Stimulated activated naive CD8-positive, alpha-beta T cell treated with anti-CD3 and anti-CD28 coated beads, Interleukin-15, amount 100 ng/mL, for 72 hours (primary cell): ENCODE measurements around the gene RIPPLY1.

Source experiments
- ATAC-seq: fragments of 150-1000 bp; cut with Tn5 transposase; 2 replicates; pipeline ENCODE4 v1.10.0; 2021; ENCODE audit warnings: mild to moderate bottlenecking, moderate library complexity
- DNase-seq, 2 donors: peaks; one replicate each; pipeline ENCODE4 v3.0.0; 2021 to 2022
- H3K27ac Mint-ChIP-seq, 2 donors: one replicate each; pipeline ENCODE4 v1.8.0; 2022; ENCODE audit warnings: mild to moderate bottlenecking in 2 of 2, mixed read lengths in 2 of 2, moderate library complexity in 2 of 2
- H3K27me3 Mint-ChIP-seq: one replicate; pipeline ENCODE4 v1.8.0; 2022; ENCODE audit warnings: mixed read lengths
- H3K4me1 Mint-ChIP-seq: one replicate; pipeline ENCODE4 v1.8.0; 2022; ENCODE audit warnings: mild to moderate bottlenecking, mixed read lengths
- H3K4me3 Mint-ChIP-seq, 2 donors: one replicate each; pipeline ENCODE4 v1.8.0; 2022; ENCODE audit warnings: mild to moderate bottlenecking in 2 of 2, mixed read lengths in 2 of 2, moderate library complexity in 1 of 2
- H3K9me3 Mint-ChIP-seq, 2 donors: one replicate each; pipeline ENCODE4 v1.8.0; 2022; ENCODE audit warnings: mixed read lengths in 2 of 2

RIPPLY1 gene

DNA sequence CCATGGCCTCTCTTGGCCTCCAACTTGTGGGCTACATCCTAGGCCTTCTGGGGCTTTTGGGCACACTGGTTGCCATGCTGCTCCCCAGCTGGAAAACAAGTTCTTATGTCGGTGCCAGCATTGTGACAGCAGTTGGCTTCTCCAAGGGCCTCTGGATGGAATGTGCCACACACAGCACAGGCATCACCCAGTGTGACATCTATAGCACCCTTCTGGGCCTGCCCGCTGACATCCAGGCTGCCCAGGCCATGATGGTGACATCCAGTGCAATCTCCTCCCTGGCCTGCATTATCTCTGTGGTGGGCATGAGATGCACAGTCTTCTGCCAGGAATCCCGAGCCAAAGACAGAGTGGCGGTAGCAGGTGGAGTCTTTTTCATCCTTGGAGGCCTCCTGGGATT, 25.1 kb upstream of the RIPPLY1 start:
- no peak overlapping the region for H3K27ac Mint-ChIP-seq
- no peak overlapping the region for H3K4me3 Mint-ChIP-seq
- ATAC-seq (no peak), DNase-seq (no peak)
- H3K4me1 Mint-ChIP-seq = no peaks in the 10 kb centered on the region
- H3K9me3 Mint-ChIP-seq = no peaks in the 10 kb centered on the region
- H3K27me3 Mint-ChIP-seq = no peaks in the 10 kb centered on the region

DNA sequence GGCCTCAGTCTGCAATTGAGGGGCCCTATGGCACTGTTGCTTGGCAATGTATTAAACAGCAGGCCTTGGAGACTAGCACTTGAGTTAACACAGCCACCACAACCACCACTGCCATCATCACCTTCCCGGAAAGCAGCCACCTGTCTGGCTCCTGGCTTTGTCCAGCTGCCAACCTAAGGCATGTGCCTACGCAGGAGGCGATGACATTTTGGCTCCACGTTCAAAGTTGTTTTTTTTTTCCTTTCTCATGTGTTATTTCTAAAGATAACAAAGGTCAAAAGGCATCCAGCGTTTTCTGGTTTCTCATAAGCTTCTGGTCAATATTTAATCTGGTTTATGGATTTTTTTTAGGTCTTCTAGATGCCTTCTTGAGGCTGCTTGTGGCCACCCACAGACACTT, 24.6 kb upstream of the RIPPLY1 start:
- Mint-ChIP-seq H3K27me3 (no peaks in the 10 kb centered on the region), H3K9me3 (no peaks in the 10 kb centered on the region), H3K4me3 (no peak overlapping the region), H3K27ac (no peak overlapping the region), H3K4me1 (no peaks in the 10 kb centered on the region)
- ATAC-seq = no peak
- no peak for DNase-seq

DNA sequence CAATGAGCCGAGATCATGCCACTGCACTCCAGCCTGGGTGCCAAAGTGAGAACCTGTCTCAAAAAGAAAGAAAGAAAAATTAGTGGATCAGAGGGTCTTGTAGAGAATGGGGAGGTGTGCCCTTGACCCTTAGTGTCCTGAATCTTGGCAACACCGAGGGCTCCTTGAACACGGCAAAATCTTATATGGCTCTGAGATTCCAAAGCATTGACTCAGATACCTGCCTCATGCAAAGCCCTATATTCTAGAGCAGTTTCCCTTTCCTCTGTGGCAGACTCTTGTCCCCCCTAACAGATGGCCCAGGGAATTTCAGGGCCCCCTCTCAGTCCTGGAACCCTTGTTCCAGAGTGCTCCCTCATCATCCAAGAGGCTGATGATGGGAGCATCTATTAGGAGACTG, 23.9 kb upstream of the RIPPLY1 start:
- Mint-ChIP-seq H3K27me3 (no peaks in the 10 kb centered on the region), H3K9me3 (no peaks in the 10 kb centered on the region), H3K4me3 (no peak overlapping the region), H3K4me1 (no peaks in the 10 kb centered on the region), H3K27ac (no peak overlapping the region)
- no peak for ATAC-seq
- DNase-seq = no peak

DNA sequence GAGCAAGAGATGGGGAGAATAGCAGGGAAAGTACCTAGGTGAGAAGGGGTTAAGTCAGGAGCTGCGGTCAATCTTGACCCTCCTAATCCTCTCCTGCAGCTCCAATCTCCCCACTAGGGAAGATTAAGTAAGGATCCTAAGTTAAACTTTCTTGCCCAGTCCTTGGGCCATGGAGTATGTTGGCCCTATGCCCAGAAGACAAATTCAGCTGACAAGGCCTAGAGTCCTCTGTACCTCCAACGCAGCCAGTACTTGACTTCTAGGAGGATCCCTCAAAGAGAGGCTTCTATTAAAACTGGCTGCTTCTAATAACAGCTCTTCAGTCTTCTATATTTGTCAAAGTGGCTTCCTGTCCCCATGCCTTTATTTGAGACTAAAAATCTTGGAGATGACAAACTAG, 18.5 kb upstream of the RIPPLY1 start:
- peaks cover 14% of the 10 kb centered on the region for H3K4me1 Mint-ChIP-seq
- H3K4me3 Mint-ChIP-seq = no peak overlapping the region
- ATAC-seq (no peak), DNase-seq (no peak)
- H3K27me3 Mint-ChIP-seq = no peaks in the 10 kb centered on the region
- H3K27ac Mint-ChIP-seq = no peak overlapping the region
- H3K9me3 Mint-ChIP-seq = no peaks in the 10 kb centered on the region

DNA sequence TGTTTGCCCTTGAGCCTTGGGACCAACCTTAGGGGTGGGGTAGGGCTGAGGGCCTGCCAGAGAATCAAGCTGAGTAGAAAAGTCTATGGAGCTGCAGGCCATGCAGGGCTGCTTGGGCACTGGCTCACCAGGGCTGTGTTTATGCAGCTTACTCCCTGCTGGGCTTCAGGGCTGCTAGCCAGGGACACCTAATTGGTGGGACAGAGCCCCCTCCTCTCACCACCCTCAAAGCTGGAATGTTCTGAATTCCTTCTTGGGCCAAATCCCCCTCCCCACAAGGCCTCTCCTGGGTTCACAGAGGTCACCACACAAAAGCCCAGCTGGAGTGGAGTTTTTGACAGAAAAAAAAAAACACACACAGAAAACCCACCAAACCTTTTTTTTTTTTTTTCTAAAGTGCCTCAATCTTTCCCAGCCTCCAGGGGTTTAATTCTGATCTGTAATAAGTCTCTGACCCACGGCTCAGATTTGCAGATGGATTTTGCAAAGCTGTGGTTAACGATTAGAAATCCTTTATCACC, 16.9 kb upstream of the RIPPLY1 start, which contains the start of gene CLDN2:
Gene CLDN2, plus strand, starts transcription at position 471 of the 521 bp plus-strand sequence. CDS start 7,827 bp downstream, outside the sequence.
- ATAC-seq = no peak

DNA sequence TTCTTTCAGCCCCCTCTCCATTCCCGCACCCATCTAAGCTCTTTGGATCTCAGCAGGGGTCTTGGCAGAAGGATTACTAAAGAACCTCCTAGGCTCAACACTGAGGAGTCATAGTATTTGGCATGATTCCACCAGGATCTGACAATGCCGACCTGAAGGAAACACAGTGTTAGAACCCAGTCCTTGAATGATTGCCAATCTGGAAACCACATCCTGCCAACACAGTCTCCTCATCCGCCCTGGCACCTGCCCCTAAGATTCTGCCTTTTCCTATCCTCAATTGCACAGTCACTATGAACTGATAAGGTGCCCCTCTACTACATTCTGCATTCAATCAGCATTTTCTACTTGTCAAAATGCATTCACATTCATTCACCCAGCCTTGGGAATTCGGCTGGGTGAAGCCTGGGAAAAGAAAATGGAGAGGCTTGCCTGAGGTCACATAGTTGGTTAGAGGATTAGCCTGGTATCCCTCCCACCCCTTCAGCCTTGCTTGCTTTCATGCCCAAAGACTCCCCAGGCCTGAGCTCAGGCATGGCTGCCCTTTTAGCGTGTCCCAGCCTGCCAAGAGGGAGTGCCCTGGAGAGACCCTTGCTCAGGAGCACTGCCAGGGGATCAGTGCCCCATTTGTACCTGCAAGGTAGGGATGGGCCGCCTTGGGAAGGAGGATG, 14.8 kb upstream of the RIPPLY1 start:
- H3K4me3 Mint-ChIP-seq = no peak overlapping the region
- H3K27me3 Mint-ChIP-seq = peaks cover 8% of the 10 kb centered on the region
- H3K4me1 Mint-ChIP-seq = peaks cover 14% of the 10 kb centered on the region
- no peaks in the 10 kb centered on the region for H3K9me3 Mint-ChIP-seq
- ATAC-seq = peak; percentile 76
- H3K27ac Mint-ChIP-seq = peak overlapping the region in 1 of 2 donors; percentile 90
- no peak for DNase-seq

More for the DNA sequence above, 16.9 kb upstream of the RIPPLY1 start, which contains the start of gene CLDN2:
- H3K4me1 Mint-ChIP-seq = peaks cover 14% of the 10 kb centered on the region
- H3K27me3 Mint-ChIP-seq = peaks cover 8% of the 10 kb centered on the region
- no peaks in the 10 kb centered on the region for H3K9me3 Mint-ChIP-seq
- no peak for DNase-seq
- no peak within 1 kb of the TSS for H3K4me3 Mint-ChIP-seq
- no peak within 1 kb of the TSS for H3K27ac Mint-ChIP-seq

DNA sequence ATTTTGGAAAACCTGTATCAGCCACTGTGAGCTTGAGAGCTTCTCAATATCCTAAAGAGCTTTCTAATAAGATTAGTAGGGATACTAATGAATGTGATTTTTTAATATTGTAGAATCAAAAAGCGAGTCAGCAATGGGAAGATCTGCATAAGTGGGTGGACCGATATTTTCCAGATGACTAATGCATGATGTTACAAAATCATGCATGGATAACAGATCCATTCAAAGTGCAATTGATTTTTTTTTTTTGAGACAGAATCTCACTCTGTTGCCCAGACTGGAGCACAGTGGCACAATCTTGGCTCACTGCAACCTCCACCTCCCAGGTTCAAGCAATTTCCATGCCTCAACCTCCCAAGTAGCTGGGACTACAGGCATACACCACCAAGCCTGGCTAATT, 9.7 kb upstream of the RIPPLY1 start:
- H3K27me3 Mint-ChIP-seq = peaks cover 8% of the 10 kb centered on the region
- ATAC-seq (no peak), DNase-seq (no peak)
- peaks cover 10% of the 10 kb centered on the region for H3K4me1 Mint-ChIP-seq
- H3K27ac Mint-ChIP-seq = peak overlapping the region in 1 of 2 donors; percentile 39
- H3K4me3 Mint-ChIP-seq = no peak overlapping the region
- no peaks in the 10 kb centered on the region for H3K9me3 Mint-ChIP-seq

DNA sequence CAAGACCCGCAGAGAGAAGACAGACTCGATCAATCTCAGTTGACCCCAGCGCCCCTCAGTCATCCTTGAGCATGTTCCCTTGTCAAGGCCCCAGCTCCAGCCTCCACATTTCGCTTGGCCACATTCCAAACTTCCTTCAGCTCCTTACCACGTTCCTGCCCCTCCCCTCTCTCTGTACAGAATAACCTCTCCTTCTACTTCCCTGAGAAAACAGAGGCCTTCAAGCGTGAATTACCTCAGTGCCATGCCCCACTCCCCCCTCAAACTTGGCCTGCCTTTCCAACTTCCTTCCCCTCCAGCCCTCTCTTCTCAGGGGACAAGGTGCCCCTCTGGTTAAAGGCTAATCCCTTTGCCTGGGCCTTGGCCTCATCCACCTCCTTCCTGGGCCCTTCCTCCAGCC, 3.2 kb upstream of the RIPPLY1 start:
- ATAC-seq (no peak), DNase-seq (no peak)
- Mint-ChIP-seq H3K4me3 (no peak overlapping the region), H3K27me3 (no peaks in the 10 kb centered on the region), H3K9me3 (no peaks in the 10 kb centered on the region), H3K27ac (no peak overlapping the region), H3K4me1 (no peaks in the 10 kb centered on the region)

DNA sequence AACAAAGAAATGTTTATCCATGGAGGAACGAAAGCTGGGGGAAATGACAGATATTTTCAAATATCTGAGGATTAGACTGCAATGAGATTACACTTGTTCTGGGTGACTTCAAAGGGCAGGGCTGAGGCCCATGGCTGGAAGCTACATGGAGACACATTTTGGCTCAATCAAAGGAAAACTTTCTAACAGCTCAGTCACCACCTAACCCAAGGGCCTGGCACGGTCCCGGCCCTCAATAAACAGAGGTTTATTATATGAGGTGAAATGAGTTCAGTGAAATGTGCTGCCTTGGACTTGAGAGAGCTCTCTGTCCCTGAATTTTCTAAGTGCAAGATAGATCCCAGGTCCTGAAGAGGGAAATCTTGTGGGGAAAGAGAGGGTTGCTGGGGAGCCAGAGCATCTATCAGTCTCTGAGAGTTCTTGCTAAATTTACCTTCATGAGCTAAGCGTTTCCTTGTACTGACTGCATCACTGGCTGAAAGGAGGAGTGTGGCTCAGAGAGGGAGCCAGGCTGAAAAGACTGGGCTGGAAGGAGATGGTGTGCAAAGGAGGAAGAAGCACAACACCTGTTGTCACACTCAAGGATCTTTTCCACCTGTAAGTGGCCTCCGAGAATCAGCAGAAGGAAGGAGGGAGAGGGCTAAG, 2.0 kb upstream of the RIPPLY1 start:
- no peak for ATAC-seq
- no peak overlapping the region for H3K4me3 Mint-ChIP-seq
- no peaks in the 10 kb centered on the region for H3K27me3 Mint-ChIP-seq
- no peak for DNase-seq
- H3K4me1 Mint-ChIP-seq = no peaks in the 10 kb centered on the region
- H3K9me3 Mint-ChIP-seq = no peaks in the 10 kb centered on the region
- H3K27ac Mint-ChIP-seq = peak overlapping the region in 1 of 2 donors; percentile 12

DNA sequence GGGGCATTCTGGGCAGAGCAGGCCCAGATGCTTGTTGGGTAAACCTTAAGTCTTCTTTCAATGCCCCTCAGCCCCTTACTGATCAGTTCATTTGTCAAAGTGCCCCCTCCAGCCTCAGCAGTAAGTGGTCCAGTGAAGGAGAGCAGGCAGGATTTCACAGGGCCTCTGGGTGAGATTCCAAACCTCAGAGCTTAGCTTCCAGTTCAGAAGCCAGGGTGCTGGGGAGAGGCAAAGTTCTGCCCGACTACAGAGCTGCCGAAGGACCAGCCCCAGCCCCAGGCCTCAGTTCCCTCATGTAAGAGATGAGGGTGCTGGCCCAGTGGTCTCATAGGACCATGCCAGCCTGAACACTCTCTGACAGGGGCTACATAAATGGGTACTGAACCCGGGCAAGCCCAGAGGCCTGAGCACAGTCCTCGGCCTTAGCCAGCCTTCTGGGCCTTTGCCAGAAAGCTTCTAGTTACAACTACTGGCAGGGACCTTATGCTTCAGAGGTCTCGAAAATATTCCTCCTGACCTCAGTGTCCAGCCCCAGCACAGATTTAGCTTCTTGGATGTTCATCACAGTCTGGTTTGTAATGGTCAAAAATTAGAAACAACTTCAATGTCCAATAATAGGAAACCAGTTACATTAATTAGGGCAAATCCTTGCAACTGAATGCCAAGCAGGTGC, 851 bp upstream of the RIPPLY1 start:
- H3K9me3 Mint-ChIP-seq = no peaks in the 10 kb centered on the region
- no peak overlapping the region for H3K27ac Mint-ChIP-seq
- H3K4me1 Mint-ChIP-seq = no peaks in the 10 kb centered on the region
- no peak for DNase-seq
- no peak for ATAC-seq
- no peak overlapping the region for H3K4me3 Mint-ChIP-seq
- H3K27me3 Mint-ChIP-seq = no peaks in the 10 kb centered on the region

DNA sequence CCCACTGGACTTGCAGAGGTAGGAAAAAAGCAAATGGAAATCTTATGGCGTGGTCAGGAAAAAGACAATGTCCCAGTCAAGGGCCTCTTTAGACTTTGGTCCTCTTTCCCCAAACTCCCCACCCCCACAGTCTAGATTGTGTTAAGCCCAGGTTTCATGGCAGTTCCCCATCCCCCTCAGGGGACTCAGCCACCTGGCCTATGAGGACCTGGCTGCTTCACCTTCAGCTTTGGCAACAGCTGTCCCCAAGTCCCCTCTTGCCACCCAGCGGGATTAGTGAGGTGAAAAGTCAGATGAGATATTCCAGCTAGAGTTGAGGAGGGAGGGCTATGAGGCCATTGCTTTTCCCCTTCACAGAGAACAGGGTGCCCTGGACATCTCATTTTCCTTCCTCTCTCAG, 457 bp downstream of the RIPPLY1 start:
- no peaks in the 10 kb centered on the region for H3K4me1 Mint-ChIP-seq

DNA sequence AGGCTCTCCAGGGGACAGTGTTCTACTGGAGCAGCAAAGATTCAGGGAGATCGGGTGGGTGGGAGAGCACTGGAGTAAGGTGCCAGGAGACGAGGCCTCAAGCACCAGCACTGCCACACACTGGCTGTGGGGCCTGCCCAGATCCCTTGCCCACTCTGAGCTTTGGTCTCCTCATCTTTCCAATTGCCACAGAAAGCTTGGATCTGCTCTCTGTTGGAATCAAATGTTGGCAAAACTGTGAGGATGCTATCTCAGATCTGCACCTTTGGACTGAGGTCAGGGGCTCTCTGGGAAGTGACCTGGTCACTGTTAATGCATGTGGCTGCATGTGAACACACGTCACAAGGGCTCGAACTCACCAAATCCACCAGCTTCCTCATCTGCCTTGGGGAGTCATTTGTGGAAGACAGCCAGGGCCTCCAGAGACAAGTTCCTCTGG, 1.3 kb downstream of the RIPPLY1 start:
- DNase-seq (no peak), ATAC-seq (no peak)
- Mint-ChIP-seq H3K27ac (no peak overlapping the region), H3K9me3 (no peaks in the 10 kb centered on the region), H3K4me3 (no peak overlapping the region), H3K27me3 (no peaks in the 10 kb centered on the region), H3K4me1 (no peaks in the 10 kb centered on the region)

More for the DNA sequence above, 457 bp downstream of the RIPPLY1 start:
- DNase-seq (no peak), ATAC-seq (no peak)
- Mint-ChIP-seq H3K4me3 (no peak overlapping the region), H3K27me3 (no peaks in the 10 kb centered on the region), H3K27ac (peak overlapping the region in 1 of 2 donors; percentile 42), H3K9me3 (no peaks in the 10 kb centered on the region)

DNA sequence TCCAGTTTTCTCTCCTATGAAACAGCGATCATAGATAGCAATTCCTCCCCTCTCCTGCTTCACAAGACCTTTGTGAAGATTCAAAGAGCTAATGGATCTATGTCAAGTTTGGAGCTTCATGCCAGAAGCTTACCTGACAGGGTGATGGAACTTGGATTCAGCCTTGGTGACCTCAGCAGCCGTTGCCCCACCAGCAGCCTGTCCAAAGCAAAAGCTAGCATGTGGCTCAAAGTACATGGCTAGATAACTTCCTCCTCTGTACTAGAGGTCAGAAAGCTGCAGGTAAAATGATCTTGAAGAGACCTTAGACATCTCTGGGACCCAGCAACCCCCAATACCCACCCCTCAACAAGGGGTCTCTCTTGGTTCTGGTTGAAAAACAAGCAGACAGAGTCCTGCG, 1.8 kb downstream of the RIPPLY1 start:
- no peaks in the 10 kb centered on the region for H3K27me3 Mint-ChIP-seq
- no peak overlapping the region for H3K27ac Mint-ChIP-seq
- DNase-seq = no peak
- H3K4me1 Mint-ChIP-seq = no peaks in the 10 kb centered on the region
- H3K4me3 Mint-ChIP-seq = no peak overlapping the region
- ATAC-seq = no peak
- H3K9me3 Mint-ChIP-seq = no peaks in the 10 kb centered on the region

DNA sequence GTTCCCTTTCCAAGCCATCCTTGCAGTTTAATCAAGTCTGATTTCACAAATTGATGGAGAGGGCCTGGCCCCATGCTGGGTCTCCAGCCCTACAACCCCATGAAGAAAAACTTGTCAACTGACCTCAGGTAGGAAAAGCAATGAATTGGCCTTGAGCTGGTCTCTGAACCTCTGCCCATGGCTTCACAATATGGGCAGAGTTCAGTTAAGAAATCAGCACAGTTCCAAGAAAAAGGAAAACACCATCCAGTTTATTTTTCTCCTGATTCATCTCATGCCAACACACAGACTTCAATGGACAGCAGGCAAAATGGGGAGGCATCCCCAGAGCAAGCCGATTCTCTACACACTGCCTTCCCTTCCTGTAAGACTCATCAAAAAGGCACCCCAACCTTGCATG, 3.3 kb downstream of the RIPPLY1 start:
- Mint-ChIP-seq H3K27ac (no peak overlapping the region), H3K4me1 (no peaks in the 10 kb centered on the region), H3K9me3 (no peaks in the 10 kb centered on the region), H3K27me3 (no peaks in the 10 kb centered on the region), H3K4me3 (no peak overlapping the region)
- DNase-seq (no peak), ATAC-seq (no peak)

DNA sequence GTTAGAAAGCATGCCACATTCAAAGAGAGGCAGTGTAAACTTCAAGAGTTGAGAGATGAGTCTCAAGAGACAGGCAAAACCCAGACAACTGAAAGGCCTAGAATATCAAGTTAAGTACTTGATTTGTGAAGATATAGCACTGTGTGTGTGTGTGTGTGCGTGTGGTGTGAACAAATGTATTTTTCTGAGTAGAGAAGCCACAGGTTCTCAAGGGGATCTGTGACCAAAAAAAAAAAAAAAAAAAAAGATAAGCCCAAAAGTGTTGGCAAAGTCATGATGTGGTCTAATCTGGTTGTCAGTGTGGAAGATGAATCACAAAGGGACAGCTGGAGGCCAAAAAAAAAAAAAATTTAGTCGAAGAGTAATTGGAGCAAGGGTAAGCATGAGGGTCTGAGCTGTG, 3.9 kb downstream of the RIPPLY1 start:
- Mint-ChIP-seq H3K27ac (no peak overlapping the region), H3K4me1 (no peaks in the 10 kb centered on the region), H3K9me3 (no peaks in the 10 kb centered on the region), H3K27me3 (no peaks in the 10 kb centered on the region), H3K4me3 (no peak overlapping the region)
- no peak for ATAC-seq
- no peak for DNase-seq

DNA sequence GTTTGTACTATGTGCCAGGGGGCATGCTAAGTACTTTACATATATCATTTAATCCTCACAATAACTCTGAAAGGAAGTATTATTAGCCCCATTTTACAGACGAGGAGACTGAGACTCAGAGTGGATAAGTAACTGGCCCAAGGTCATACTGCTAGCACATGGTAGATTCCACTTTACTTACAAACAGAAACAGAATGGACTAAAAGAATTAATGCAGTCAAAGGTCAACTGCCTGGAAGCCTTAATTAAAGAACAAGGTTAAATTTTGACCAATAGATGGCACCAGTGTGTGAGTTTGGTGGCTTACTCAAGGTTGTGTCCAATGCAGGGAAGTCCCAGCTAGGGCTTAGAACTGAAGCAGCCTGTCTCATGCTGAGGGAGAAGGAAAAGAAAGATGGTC, 4.7 kb downstream of the RIPPLY1 start:
- no peaks in the 10 kb centered on the region for H3K9me3 Mint-ChIP-seq
- no peak overlapping the region for H3K27ac Mint-ChIP-seq
- H3K27me3 Mint-ChIP-seq = no peaks in the 10 kb centered on the region
- no peaks in the 10 kb centered on the region for H3K4me1 Mint-ChIP-seq
- DNase-seq (peak in 1 of 2 donors; percentile 7), ATAC-seq (peak; percentile 72)
- H3K4me3 Mint-ChIP-seq = no peak overlapping the region
